NCI-H187 treated with DMSO at 0.1 percent for 48 hours (cell line): ENCODE measurements around the gene RTN4RL1.

Experiments used
- DNase-seq: peaks from one replicate; lab custom pipeline; 2025; lab: John Stamatoyannopoulos, UW

RTN4RL1 gene

DNA sequence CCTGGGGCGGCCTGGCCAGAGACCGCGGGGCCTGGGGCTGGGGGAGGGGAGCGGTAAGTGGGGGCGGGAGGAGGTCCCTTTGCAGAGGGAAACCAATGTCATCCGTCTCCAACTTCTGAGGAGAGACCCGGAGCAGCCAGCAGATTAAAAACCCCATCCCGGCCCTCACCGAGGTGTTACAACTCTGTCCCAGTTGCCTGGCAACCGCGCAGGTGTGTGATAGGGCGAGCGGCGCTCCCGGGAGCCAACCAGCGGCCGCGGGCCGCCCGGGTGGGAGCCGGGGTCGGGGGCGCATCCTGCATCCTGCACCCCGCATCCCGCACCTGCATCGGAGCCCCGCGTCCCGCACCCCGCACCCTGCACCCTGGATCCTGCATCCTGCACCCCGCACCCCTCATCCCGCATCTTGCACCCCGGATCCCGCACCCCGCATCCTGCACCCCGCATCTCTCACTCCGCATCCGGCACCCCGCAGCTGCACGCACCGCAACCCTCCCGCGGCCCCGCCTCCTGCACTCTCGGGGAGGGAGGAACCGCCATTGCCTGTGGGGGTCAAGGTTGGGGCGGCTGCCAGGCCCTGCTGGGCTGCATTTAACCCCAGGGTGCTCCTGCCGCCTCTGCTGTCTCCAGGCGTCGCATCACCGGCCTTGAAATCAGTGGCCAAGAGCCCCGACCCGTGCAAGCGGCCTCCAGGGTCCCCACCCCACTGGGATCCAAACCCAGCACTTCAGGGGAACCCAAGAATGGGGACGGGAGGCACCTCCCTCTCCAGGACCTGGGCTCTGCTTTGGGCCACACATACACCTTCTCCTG, 47.3 kb downstream of the RTN4RL1 start:
- DNase-seq, result no peak

DNA sequence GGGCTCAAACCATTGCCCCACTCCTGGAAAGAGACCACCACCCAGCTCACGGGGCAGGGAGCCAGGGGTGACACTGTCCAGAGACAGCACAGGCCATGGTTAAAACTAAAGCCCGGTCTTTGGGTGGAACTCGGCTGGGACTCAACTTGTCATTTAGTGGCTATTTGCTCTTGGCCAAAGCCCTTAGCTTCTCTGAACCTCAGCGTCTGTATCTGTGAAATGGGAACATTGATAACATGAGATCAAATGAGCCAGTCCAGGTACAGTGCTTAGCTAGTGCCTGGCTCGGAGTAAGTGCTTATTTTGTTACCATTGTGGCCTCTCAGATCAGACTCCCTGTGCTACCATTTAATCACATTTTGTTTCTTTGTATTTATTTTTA, 48.5 kb downstream of the RTN4RL1 start:
- no peak for DNase-seq

GRCh38 chr17:1976000-1976682, 49.0 kb downstream of the RTN4RL1 start:
- DNase-seq, result no peak

- DNase-seq, result no peak
These were observed 49.6 kb downstream of the RTN4RL1 start for GRCh38 chr17:1975573-1975972.

GRCh38 chr17:1972487-1973160, 52.5 kb downstream of the RTN4RL1 start:
- DNase-seq, result no peak

GRCh38 chr17:1970843-1971384, 54.2 kb downstream of the RTN4RL1 start:
- DNase-seq, result no peak

- DNase-seq, result no peak
These were observed 55.4 kb downstream of the RTN4RL1 start for GRCh38 chr17:1969712-1970111.

DNA sequence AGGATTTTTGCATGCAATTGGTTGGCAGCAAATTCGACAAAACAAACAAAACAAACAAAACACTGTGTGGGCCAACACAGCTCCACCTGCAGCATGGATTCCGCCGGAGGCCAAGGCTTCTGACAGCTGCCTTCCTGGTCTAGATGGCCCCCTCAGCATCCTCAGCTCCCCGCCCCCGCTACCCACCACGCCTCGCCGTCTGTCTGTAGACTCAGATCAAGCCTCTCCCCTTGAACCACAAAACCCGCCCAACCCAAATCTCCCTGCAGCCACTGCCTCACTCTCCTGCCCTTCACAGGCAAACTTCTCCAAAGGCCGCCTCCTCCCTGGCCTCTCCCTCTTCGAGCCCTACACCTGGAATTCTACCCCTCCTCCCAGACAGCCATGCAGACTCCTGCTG, 57.9 kb downstream of the RTN4RL1 start:
- peak; percentile 20 for DNase-seq

DNA sequence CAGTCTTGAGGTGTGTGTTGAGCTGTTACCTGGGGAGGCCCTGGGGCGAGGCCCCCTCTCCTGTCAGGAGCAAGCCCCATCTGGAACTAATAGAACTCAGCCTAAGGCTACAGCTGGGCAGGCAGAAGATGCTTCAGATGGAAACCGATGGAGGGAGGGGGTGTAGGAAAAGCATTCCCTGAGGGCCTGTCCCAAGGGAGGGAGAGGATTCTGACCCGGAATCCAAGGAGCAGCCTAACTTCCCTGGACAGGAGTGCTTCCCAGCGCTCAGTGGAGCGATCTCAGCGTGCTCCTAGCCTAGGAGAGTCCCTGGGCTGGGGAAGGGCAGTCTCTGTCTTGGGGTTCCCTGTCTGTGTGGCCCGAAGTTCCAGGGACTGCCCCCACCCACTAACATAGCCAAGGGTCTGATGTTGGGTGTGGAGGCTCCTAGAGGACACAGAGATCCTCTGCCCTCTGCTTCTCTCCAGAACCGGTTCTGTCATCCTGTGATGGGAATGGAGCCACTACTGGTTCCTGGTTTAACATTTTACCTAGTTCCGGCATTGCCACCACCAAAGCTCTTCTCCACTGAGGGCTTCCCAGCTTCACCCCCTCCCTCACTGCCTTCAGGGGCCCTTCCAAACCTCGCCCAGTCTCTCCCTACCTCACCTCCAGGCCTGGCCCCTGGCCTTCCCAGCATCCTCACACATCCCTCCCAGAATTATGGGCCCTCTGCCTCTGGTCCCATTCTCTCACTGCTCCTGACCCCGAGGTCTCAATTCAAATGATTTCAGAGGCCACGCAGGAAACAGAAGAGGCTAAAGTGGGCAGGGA, 58.7 kb downstream of the RTN4RL1 start:
- DNase-seq, result no peak

DNA sequence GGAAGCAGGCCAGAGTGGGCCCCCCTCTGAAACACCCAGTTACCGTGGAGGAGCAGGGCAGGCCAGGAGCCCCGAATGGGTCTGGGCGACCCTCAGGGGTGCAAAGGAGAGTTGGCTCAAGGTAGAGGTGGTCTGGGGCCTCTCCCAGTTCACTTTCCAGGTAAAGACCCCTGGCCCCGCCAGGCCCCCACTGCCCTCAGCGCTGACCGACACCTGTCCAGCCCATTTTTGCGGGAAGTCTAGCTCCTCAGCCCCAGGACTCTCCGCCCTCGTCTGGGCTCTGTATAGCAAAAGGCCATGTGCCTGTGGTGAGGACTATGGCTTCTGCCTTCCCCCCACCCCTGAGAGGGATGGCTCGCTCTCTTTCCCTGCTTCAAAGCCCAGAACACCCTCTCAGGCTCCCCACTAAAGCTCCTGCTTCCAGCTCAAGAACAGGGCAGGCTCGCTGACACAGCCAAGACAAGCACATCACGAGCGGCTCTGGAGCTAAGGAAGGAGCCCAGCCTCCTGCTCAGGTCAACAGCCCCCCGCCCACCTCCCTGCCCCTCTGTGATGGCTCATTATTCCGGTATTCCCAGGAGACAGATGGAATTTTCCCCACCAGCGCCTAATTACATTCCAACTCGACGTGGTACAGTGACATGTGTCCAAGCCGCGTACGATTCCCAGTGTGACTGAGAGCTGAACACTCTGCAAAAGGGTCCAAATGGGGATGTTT, 59.4 kb downstream of the RTN4RL1 start:
- DNase-seq, result no peak

- DNase-seq, result no peak
These were observed 61.9 kb downstream of the RTN4RL1 start for GRCh38 chr17:1963250-1963649.

DNA sequence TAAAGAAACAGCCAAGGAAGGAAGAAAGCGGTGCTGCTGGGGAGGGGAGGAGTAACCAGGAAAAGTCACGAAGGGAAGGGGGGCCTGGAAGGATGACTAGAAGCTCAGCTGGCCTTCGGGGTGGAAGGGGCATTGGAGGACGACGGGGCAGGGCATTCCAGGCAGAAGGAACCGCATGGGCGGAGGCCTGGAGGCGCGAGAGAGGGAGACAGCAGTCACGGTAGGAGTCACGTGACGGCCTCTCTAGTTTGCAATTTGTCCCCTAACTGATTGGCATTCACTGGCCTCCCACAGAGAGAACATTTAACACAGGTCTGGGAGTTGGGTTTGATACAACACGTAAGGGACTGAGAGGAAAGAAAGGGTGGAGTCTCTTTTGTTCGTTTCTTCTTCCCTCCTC, 63.9 kb downstream of the RTN4RL1 start:
- DNase-seq, result no peak

DNA sequence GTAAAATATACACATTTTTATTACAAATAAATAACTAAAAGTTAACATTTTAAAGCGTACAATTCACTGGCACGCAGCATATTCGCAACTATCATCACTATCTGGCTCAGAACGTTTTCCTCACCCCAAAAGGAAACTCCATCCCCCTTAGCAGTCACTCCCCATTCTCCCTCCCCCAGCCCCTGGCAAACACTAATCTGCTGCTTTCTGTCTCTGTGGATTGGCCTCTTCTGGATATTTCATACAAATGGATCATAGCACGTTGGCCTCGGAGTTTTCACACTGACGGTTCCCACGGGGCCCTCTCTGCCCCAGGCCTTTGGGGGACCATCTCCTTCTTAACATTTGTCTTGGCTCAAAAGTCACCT, 64.6 kb downstream of the RTN4RL1 start:
- DNase-seq, result no peak

GRCh38 chr17:1959871-1960544, 65.1 kb downstream of the RTN4RL1 start:
- peak; percentile 23 for DNase-seq

GRCh38 chr17:1958134-1958881, 66.8 kb downstream of the RTN4RL1 start:
- no peak for DNase-seq

GRCh38 chr17:1957037-1957436, 68.1 kb downstream of the RTN4RL1 start:
- no peak for DNase-seq

DNA sequence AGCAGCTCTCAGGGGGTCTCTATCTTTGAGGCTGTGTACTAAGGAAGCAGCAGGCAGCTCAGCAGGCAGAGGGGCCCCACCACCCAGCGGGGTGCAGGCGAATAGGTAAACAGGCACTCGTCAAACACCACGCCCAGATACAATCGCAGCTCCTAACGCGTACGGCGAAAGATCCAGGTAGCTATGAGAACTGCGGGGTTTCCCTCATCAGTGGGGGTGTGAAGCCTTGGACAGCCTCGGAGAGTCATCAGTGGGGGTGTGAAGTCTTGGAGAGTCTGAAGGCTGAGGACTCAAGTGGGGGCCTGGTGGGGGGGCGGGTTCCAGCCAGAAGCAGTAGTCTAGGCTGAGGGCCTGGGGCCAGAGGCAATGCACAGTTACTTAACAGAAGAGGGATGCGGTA, 69.0 kb downstream of the RTN4RL1 start:
- no peak for DNase-seq

- no peak for DNase-seq
These were observed 71.3 kb downstream of the RTN4RL1 start for GRCh38 chr17:1953831-1954230.

GRCh38 chr17:1951920-1952319, 73.2 kb downstream of the RTN4RL1 start:
- DNase-seq, result no peak

DNA sequence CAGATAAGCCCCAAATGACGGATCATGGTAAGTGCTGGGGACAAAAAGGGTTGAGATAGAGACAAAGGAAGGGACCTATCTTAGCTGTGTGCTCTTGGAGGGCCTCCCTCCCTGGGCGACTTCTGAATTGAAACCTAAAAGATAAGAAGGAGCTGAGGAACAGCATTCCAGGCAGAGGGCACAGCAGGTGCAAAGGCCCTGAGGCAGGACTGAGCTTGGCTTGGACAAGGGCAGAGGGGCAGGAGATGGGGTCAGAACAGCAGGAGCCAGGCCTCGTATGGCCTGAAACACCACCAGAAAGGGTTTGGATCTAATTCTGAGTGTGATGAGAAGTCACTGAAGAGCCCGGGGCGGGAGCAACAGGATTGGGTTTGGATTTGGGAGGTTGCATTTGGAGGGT, 75.4 kb downstream of the RTN4RL1 start:
- DNase-seq, result no peak
